ENCODE data around the gene MED12L. TPM values are rescaled to one million over a fixed set of nuclear protein-coding genes. Genes with fewer than 3 reads are reported as not detected.

Gene MED12L
- total RNA-seq, 1 experiment from 2014 or later = 3.0 TPM

DNA sequence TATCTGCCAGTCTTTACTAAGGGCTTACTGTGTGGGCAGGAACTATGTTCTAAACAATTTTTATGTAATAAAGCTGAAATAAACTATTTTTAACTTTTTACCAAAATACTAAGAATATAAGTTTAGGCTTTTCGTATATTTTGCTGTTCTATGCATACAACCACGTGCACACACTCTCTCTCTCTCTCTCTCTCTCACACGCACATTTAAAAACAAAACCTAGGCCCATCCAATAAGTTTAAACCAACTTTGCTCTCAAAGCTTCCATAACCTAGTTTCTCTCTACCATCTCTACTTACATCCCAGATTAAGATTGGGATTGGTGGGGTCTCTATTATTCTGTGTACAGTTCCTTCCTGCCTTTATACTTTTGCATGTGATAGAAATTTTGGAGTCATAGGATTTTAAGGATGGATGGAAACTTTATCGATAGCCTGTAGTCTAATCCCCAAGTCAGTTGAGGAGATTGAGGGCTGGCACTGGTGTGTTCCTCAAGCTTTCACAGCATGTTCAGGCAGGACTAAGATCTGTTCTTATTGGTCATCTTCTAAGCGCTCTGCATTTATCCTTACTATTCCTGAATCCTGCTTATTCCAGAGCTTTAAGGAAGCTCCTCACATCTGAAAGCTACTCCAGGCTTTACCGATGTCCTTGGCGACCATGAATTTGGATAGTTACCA is 115.7 kb downstream of the MED12L start:
- no peak overlapping the region for H3K4me2 ChIP-seq
- intact Hi-C loops (cut with micrococcal nuclease; ENCODE audit: unreplicated experiment) = no loop called here
- H4K20me1 ChIP-seq (ENCODE audit: insufficient read depth) = no peaks in the 10 kb centered on the region
- ChIA-PET CTCF (no interaction called here), POLR2A (ENCODE audit: unreplicated experiment) (interaction anchor here (0.6 kb wide), 1 partner anchor 22 kb away, joined by 10 read pairs; no protein-coding TSS in a partner anchor)
- no peak for DNase-seq
- no peaks in the 10 kb centered on the region for H3F3A ChIP-seq (ENCODE audit: insufficient read depth, low read depth)
- H3K79me2 ChIP-seq (ENCODE audit: low read depth) = no peaks in the 10 kb centered on the region
- H2AFZ ChIP-seq = no peak overlapping the region
- H3K4me1 ChIP-seq (replicated peaks; ENCODE audit: insufficient read depth) = no peaks in the 10 kb centered on the region
- no peaks in the 10 kb centered on the region for H3K36me3 ChIP-seq (ENCODE audit: low read depth)
- H3K9me2 ChIP-seq (ENCODE audit: insufficient read depth) = no peaks in the 10 kb centered on the region
- no peak overlapping the region for H3K27ac ChIP-seq
- H3K27me3 ChIP-seq (ENCODE audit: insufficient read depth, low read depth) = no peaks in the 10 kb centered on the region
- no TSS peak for BruUV-seq (replicated peaks)
- no peak overlapping the region for H3K4me3 ChIP-seq
- no peaks in the 10 kb centered on the region for H3K9me3 ChIP-seq (ENCODE audit: insufficient read depth, low read depth)
- TF ChIP-seq, protein P1, sequence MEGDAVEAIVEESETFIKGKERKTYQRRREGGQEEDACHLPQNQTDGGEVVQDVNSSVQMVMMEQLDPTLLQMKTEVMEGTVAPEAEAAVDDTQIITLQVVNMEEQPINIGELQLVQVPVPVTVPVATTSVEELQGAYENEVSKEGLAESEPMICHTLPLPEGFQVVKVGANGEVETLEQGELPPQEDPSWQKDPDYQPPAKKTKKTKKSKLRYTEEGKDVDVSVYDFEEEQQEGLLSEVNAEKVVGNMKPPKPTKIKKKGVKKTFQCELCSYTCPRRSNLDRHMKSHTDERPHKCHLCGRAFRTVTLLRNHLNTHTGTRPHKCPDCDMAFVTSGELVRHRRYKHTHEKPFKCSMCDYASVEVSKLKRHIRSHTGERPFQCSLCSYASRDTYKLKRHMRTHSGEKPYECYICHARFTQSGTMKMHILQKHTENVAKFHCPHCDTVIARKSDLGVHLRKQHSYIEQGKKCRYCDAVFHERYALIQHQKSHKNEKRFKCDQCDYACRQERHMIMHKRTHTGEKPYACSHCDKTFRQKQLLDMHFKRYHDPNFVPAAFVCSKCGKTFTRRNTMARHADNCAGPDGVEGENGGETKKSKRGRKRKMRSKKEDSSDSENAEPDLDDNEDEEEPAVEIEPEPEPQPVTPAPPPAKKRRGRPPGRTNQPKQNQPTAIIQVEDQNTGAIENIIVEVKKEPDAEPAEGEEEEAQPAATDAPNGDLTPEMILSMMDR (conservative IDR thresholded peaks at IDR 0.05) = no peak
- no peak for TF ChIP-seq EZH2 (IDR thresholded peaks at IDR 0.05; ENCODE audit: low read depth)

DNA sequence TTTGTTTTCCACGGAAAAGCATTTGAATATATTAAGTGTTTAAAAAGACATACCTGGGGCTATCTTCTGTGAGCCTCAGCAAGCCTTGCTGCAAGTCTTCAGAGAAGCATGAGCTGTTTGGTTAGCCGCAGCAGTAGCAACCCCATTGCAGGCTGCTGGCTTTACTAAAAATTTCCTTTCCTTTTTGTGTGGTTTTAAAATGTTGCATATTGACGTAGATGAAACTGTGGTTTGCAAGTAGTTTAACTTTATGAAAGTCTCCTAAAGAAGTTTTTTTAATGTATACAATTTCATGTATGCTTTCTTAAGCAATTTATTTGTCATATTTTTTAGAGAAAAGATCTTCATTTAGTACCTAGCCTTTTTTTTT is 117.6 kb downstream of the MED12L start, which contains the start of gene GPR171:
Gene GPR171 (minus strand): TSS at position 166 of the 370 bp plus-strand sequence. CDS start 3,830 bp downstream, outside the sequence.
- TF ChIP-seq, protein P1 (conservative IDR thresholded peaks at IDR 0.05) = no peak
- no peak for TF ChIP-seq EZH2 (IDR thresholded peaks at IDR 0.05; ENCODE audit: low read depth)
- Histone ChIP-seq H3F3A (ENCODE audit: insufficient read depth, low read depth) (no peaks in the 10 kb centered on the region), H3K4me1 (replicated peaks; ENCODE audit: insufficient read depth) (no peaks in the 10 kb centered on the region), H3K79me2 (ENCODE audit: low read depth) (no peaks in the 10 kb centered on the region), H4K20me1 (ENCODE audit: insufficient read depth) (no peaks in the 10 kb centered on the region), H3K9me3 (ENCODE audit: insufficient read depth, low read depth) (no peaks in the 10 kb centered on the region), H3K27ac (no peak within 1 kb of the TSS), H3K36me3 (ENCODE audit: low read depth) (no peaks in the 10 kb centered on the region), H3K4me2 (no peak within 1 kb of the TSS), H3K4me3 (no peak within 1 kb of the TSS), H3K27me3 (ENCODE audit: insufficient read depth, low read depth) (no peaks in the 10 kb centered on the region), H3K9me2 (ENCODE audit: insufficient read depth) (no peaks in the 10 kb centered on the region), H2AFZ (no peak within 1 kb of the TSS)
- ChIA-PET CTCF (interaction anchor here (0.7 kb wide), 1 partner anchor 14 kb away, joined by 3 read pairs; no protein-coding TSS in a partner anchor), POLR2A (ENCODE audit: unreplicated experiment) (no interaction called here)
- BruUV-seq (replicated peaks) = no TSS peak
- DNase-seq = no peak
- intact Hi-C loops (cut with micrococcal nuclease; ENCODE audit: unreplicated experiment) = no loop called here

DNA sequence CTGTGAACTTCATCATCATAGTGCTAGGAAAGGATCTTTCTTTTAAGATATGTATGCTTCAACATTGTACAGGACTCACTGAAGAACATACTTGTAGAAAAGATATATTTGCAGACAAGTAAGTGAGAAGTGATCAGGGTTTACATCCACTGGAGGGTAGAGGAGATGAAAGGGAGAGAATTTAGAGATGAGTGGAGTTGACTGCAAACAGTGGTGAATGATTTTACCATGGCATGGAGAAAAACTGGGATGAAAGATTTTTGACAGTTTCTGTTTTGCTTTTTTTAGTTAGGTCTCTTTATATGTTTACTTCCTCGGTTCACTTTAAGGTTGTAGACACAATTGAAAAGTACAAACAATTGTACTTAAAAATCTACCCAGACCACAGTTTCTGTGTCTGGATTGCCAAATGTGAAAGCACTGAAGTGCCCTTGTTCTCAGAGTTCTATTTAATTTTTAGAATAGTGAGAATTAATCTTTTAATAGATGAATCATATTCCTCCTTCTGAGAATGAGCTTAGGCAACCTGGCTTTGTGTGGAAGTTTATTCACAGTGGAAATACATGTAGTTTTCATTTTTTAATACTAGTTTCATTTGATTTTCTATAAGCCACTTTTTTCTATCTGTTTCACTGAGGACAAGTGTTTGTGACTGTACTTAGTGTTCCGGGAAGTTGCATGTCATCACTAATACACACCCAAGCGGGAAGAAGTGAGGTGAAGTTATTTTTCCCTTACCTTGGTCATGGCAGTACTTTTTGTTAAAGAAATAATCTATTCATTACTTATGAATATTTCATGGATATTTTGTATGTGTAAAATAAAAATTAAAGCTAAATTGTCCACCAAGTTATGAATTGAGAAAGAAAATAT is 119.3 kb downstream of the MED12L start:
- ChIA-PET CTCF (interaction anchor here (0.6 kb wide), 1 partner anchor 52 kb away, joined by 3 read pairs; no protein-coding TSS in a partner anchor), POLR2A (ENCODE audit: unreplicated experiment) (no interaction called here)
- Histone ChIP-seq H3K4me1 (replicated peaks; ENCODE audit: insufficient read depth) (no peaks in the 10 kb centered on the region), H3K36me3 (ENCODE audit: low read depth) (no peaks in the 10 kb centered on the region), H3K79me2 (ENCODE audit: low read depth) (no peaks in the 10 kb centered on the region), H3K4me2 (no peak overlapping the region), H4K20me1 (ENCODE audit: insufficient read depth) (no peaks in the 10 kb centered on the region), H3K9me3 (ENCODE audit: insufficient read depth, low read depth) (no peaks in the 10 kb centered on the region), H3K4me3 (no peak overlapping the region), H2AFZ (no peak overlapping the region), H3K27ac (no peak overlapping the region), H3K27me3 (ENCODE audit: insufficient read depth, low read depth) (no peaks in the 10 kb centered on the region), H3K9me2 (ENCODE audit: insufficient read depth) (no peaks in the 10 kb centered on the region), H3F3A (ENCODE audit: insufficient read depth, low read depth) (no peaks in the 10 kb centered on the region)
- no TSS peak for BruUV-seq (replicated peaks)
- intact Hi-C loops (cut with micrococcal nuclease; ENCODE audit: unreplicated experiment) = no loop called here
- TF ChIP-seq, protein P1 (conservative IDR thresholded peaks at IDR 0.05) = no peak
- TF ChIP-seq EZH2 (IDR thresholded peaks at IDR 0.05; ENCODE audit: low read depth) = no peak
- no peak for DNase-seq
